ENCODE results near the gene SLC38A2.

- TF ChIP-seq POLR2AphosphoS5 (IDR thresholded peaks at IDR 0.05), result peak in 2 of 3 donors; percentile 7 to 43
- TF ChIP-seq CTCF (IDR thresholded peaks at IDR 0.05), result no peak
- TF ChIP-seq POLR2A (IDR thresholded peaks at IDR 0.05), result no peak
- TF ChIP-seq EP300 (IDR thresholded peaks at IDR 0.05; ENCODE audit: low read depth), result no peak
Measured at GRCh38 chr12:46357438-46358324, 14.9 kb downstream of the SLC38A2 start.

Data from transverse colon (tissue), 4 donors.